PFSK-1 (cell line): ENCODE measurements around the gene ERICH2.

Source experiments
- FOXP2 ChIP-seq: optimal IDR thresholded peaks from 2 replicates; pipeline ENCODE3; 2011; ENCODE audit warnings: borderline replicate concordance, control low read depth, inconsistent platforms; ENCODE audit not compliant: insufficient read depth; ENCODE audit errors: extremely low read length, extremely low read depth
- POLR2AphosphoS5 ChIP-seq: IDR thresholded peaks from 2 replicates; pipeline ENCODE4 v1.6.1; 2012; ENCODE audit warnings: low read depth, mild to moderate bottlenecking, control low read depth, low read length, moderate library complexity
- SIN3A ChIP-seq: IDR thresholded peaks from 2 replicates; pipeline ENCODE4 v1.6.1; 2012; ENCODE audit warnings: mild to moderate bottlenecking, low read length, moderate library complexity, borderline replicate concordance; ENCODE audit not compliant: insufficient read depth
- TAF1 ChIP-seq: IDR thresholded peaks from 2 replicates; pipeline ENCODE4 v1.6.1; 2012; ENCODE audit warnings: low read length, control low read depth, borderline replicate concordance; ENCODE audit not compliant: insufficient read depth
- TF ChIP-seq, protein P1 (sequence below), 2 experiments: IDR thresholded peaks; 2 replicates each; pipeline versions ENCODE4 v1.6.1 to v1.8.0; 2011 to 2012; ENCODE audit warnings: low read depth in 2 of 2, low read length in 2 of 2, control low read depth in 1 of 2, inconsistent platforms in 1 of 2, mild to moderate bottlenecking in 1 of 2, moderate library complexity in 1 of 2; ENCODE audit not compliant: insufficient read depth in 1 of 2

The ERICH2 gene

DNA sequence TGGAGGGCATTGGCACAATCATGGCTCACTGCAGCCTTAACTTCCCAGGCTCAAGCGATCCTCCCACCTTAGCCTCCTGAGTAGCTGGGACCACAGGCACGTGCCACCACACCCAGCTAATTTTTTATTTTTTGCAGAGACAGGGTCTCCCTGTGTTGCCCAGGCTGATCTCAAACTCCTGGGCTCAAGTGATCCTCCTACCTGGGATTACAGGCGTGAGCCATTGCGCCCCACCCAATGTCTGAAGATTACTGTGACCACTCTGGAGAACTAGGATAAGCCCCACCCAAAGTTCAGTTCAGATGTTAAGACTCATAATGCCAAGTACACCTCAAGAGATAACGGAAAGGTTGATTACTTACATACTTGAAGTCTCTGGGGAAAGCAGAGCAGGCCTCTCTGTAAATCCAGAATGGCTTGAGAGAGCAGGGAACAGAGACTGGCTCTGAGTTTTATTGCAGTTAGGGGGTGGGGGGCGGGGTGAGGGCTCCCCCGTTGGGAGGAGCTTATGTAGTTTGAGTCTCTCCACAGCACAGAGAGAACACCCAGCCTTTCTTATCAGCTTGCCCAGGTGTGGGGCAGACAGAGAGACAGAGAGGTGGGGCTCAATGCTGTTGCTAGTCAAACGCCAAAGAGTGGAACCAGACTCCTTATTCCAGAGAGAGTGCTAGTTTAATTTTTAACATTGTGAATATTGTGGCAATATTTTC is 26.5 kb upstream of the ERICH2 start:
- TF ChIP-seq, protein P1, sequence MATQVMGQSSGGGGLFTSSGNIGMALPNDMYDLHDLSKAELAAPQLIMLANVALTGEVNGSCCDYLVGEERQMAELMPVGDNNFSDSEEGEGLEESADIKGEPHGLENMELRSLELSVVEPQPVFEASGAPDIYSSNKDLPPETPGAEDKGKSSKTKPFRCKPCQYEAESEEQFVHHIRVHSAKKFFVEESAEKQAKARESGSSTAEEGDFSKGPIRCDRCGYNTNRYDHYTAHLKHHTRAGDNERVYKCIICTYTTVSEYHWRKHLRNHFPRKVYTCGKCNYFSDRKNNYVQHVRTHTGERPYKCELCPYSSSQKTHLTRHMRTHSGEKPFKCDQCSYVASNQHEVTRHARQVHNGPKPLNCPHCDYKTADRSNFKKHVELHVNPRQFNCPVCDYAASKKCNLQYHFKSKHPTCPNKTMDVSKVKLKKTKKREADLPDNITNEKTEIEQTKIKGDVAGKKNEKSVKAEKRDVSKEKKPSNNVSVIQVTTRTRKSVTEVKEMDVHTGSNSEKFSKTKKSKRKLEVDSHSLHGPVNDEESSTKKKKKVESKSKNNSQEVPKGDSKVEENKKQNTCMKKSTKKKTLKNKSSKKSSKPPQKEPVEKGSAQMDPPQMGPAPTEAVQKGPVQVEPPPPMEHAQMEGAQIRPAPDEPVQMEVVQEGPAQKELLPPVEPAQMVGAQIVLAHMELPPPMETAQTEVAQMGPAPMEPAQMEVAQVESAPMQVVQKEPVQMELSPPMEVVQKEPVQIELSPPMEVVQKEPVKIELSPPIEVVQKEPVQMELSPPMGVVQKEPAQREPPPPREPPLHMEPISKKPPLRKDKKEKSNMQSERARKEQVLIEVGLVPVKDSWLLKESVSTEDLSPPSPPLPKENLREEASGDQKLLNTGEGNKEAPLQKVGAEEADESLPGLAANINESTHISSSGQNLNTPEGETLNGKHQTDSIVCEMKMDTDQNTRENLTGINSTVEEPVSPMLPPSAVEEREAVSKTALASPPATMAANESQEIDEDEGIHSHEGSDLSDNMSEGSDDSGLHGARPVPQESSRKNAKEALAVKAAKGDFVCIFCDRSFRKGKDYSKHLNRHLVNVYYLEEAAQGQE (IDR thresholded peaks at IDR 0.05; ENCODE audit: insufficient read depth in 1 of 2, low read depth in 2 of 2, low read length in 2 of 2): no peak
- TF ChIP-seq TAF1 (no peak), POLR2AphosphoS5 (no peak), FOXP2 (no peak), SIN3A (no peak)

DNA sequence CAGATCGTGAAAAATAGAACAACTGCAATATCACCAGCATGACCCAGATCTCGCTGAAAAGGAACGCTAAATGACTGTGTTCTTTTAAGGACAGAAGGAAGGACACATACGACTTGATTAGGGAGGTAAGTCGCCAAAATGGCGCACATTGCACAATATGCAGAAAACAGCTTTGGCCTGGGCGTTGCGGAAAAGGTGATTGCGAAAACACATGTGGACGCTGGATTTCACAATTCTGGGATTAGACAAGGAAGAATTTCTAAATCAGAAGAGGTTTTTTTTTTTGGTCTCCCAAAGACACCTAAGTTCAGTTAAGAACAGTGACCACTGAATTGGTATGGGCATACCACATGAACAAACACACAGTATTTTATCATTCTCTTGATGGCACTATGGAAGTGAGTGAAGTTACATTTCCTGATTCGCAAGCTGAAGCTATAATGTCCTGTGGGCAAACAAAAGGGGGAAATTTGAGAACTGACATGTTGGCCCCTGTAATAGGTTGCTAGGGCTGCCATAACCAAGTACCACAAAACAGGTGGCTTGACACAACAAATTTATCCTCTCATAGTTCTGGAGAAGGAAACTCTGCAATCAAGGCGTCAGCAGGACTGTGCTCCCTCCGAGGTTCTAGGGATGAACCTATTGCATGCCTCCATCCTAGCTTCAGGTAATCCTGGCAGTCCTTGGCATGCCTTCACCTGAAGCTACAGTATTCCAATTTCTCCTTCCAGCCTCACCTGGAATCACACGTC is 25.8 kb upstream of the ERICH2 start:
- TF ChIP-seq POLR2AphosphoS5: no peak
- TF ChIP-seq, protein P1 (IDR thresholded peaks at IDR 0.05; ENCODE audit: insufficient read depth in 1 of 2, low read depth in 2 of 2, low read length in 2 of 2): no peak

DNA sequence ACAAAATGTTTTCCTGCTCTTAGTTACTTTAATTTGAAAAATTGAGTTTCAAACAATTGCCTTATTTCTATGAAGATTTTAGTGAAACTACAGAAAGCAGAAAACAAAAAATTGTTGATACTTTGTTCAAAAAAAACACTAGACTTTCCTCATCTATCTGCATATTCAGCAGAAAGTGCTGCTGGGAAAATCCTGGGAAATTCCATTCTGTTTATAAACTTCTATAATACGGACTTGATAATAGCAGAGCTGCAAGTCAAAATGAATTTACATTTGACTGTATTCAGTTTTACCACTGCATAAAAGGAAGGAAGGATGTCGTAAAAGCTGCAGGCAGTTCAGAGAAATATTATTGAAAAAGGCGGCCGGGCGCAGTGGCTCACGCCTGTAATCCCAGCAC is 24.9 kb upstream of the ERICH2 start:
- no peak for TF ChIP-seq SIN3A
- TF ChIP-seq FOXP2: no peak
- TF ChIP-seq POLR2AphosphoS5: no peak
- TF ChIP-seq, protein P1 (IDR thresholded peaks at IDR 0.05; ENCODE audit: insufficient read depth in 1 of 2, low read depth in 2 of 2, low read length in 2 of 2): no peak
- TF ChIP-seq TAF1: no peak

DNA sequence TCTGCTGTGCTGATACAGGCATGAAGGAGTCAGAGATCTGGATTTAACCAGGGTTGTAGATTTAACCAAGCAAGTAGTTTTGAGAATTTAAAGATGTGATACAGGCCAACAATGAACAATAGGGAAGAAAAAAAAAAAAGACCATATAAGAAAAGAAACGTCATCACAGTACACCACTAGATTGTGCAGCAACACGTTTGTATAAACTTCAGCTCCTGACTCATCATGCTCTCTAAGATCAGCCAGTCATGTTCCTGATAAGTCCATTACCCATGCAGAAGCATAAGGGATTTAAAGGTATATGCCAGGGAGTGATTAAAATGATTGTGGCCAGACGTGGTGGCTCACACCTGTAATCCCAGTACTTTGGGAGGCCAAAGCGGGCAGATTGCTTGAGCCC is 22.3 kb upstream of the ERICH2 start:
- TF ChIP-seq, protein P1 (IDR thresholded peaks at IDR 0.05; ENCODE audit: insufficient read depth in 1 of 2, low read depth in 2 of 2, low read length in 2 of 2): no peak
- no peak for TF ChIP-seq POLR2AphosphoS5
- TF ChIP-seq FOXP2: no peak
- no peak for TF ChIP-seq TAF1
- no peak for TF ChIP-seq SIN3A

DNA sequence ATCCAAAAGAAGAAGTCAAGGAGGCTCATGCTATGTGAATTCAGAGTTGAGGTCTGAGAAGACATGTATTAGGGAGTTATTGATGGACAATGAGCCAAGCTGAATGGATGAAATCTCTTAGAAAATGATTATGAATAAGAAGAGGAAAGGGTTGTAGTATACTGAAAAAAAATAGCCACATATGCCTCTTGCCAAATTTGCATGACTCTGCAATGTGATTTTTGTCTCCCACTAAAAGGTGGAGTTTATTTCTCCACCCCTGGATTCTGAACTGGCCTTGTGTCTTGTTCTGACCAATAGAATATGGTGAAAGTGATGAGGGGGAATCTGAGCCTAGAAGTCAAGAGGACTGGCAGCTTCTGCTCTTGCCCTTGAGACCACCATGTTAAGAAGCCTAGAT is 8.6 kb upstream of the ERICH2 start:
- TF ChIP-seq, protein P1 (IDR thresholded peaks at IDR 0.05; ENCODE audit: insufficient read depth in 1 of 2, low read depth in 2 of 2, low read length in 2 of 2): no peak
- no peak for TF ChIP-seq FOXP2
- no peak for TF ChIP-seq SIN3A
- no peak for TF ChIP-seq TAF1
- TF ChIP-seq POLR2AphosphoS5: no peak
